GM12872 (cell line): ENCODE results near the gene SEMA4F.

Experiments
- TF ChIP-seq, protein P1 (sequence below): IDR thresholded peaks from 3 replicates; pipeline ENCODE4 v1.5.1; 2011; ENCODE audit warnings: low read depth, mild to moderate bottlenecking, low read length, moderate library complexity; ENCODE audit not compliant: insufficient read depth

Gene SEMA4F

DNA sequence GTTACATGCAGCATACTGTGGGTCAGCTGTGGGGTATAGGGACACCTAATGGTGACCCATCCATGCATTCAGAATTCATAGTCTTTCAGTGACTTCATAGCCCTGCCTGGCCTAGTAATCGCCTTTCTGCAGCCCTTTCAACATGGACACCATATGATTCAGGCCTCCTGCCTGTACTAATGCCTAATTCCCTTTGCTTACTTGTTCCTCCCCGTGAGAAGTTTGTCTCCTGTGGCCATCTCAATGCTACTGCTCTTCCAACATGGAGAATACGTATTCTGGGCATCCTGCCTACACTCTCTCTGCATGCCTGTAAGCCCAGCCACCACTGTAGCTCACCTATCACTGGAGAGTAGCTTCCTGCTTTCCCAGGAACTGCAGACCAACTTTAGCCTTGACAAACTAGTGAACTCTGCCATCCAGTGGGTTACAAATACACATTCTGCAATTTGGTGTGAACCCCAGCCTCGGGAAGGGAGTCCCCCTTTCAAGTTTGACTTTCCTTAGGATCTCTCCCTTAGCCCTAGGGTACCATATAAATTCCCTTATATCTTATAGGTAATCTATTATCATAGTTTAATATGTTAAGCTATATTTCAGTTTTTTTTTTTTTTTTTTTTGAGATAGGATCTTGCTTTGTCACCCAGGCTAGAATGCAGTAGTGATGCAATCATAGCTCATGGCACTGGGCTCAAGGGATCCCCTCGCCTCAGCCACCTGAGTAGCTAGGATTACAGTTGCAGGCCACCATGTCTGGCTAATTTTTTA, 28.2 kb upstream of the SEMA4F start:
- TF ChIP-seq, protein P1, sequence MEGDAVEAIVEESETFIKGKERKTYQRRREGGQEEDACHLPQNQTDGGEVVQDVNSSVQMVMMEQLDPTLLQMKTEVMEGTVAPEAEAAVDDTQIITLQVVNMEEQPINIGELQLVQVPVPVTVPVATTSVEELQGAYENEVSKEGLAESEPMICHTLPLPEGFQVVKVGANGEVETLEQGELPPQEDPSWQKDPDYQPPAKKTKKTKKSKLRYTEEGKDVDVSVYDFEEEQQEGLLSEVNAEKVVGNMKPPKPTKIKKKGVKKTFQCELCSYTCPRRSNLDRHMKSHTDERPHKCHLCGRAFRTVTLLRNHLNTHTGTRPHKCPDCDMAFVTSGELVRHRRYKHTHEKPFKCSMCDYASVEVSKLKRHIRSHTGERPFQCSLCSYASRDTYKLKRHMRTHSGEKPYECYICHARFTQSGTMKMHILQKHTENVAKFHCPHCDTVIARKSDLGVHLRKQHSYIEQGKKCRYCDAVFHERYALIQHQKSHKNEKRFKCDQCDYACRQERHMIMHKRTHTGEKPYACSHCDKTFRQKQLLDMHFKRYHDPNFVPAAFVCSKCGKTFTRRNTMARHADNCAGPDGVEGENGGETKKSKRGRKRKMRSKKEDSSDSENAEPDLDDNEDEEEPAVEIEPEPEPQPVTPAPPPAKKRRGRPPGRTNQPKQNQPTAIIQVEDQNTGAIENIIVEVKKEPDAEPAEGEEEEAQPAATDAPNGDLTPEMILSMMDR: no peak

DNA sequence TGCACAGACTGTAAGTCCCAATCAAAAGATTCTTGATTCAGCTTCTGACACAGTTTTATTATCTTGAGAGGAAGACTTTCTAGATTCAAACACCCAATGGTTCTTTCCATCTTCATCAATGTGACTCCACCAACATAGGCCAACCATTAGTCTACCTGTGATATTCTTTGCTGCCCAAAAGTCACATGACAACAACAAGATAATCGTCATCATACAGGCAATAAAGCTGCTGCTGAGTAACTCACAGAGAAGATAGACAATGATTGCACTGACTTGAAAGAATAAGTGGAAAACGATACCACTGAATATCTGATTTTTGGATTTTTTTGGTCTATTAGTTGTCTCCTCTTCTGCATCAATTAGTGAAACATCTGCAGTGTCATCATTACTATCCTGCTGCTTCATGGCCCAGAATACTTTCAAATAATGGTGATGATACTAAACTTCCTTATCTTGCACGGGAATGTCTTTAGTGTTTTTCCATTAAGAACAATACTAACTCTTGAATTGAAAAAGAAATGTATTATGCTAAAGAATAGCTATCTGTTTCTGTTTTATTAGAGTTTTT, 25.4 kb upstream of the SEMA4F start:
- TF ChIP-seq, protein P1: no peak

DNA sequence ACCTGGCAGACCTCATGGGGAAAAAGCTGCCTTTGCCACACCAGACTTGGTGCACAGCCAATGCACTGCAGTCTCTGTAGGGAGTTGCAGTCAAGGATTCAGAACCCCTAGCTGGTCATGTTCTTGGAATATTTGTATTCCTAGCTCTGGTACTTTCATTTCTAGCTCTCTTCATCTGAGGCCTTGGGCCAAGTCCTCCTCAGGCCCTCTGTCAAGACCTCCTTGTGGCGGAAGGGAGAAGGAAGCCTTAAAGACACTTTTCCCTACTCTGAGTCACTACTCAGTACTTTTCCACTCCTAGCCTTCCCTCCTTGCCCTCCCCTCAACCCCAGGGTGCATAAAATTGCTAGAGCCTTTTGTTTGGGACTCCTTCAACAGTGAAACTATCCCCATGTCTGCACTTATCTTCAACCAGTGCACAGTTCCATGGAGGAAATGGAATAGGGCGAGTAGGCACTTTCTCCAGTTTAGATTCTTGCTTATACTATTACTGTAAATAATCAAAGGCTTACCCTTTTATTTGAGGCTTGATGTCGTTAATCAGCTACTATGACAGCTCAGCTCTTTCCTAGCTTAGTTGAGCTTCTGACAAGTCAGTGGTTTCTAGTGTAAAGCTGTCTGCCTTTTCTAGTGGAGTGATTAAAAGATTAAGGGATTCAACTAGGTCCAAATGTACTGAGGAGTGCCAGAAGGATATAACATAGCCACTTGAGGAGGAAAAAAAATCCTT, 21.7 kb upstream of the SEMA4F start:
- TF ChIP-seq, protein P1: no peak

DNA sequence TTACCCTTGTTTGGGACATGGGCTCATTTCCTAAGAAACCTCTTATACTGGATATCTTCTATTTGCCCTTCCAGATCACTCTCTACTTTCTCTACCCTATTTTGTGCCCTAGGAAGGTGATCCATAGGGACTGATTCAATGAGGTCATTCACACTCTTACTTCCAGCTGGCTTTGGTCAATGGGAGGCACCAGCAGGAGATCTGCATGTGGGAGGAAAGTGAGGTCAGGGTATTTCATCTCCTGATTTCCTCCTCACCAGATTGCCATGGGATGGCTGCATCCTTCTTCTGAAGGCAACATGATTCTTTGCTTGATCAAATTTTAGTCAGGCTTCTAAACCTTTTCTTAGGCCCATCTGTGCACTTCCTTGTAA, 21.1 kb upstream of the SEMA4F start:
- TF ChIP-seq, protein P1: no peak

DNA sequence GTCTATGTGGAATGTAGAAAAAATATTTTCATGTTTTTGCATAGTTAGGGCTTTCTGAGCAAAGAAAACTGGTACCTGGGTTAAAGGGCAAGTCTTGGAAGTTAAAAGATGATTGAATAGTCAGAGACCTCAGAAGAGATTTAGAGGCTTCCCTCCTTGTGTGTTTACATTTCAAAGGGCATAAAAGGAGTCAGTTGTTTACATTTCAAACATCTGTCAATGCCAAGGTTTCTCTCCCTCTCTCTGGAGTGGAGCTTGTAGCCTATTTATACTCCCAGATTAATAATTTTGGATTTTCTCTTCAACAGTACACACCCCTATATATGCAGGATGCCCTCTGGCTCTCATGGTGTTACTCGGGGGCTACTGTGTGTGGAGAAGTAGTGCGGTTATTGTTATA, 14.5 kb upstream of the SEMA4F start:
- TF ChIP-seq, protein P1: no peak

DNA sequence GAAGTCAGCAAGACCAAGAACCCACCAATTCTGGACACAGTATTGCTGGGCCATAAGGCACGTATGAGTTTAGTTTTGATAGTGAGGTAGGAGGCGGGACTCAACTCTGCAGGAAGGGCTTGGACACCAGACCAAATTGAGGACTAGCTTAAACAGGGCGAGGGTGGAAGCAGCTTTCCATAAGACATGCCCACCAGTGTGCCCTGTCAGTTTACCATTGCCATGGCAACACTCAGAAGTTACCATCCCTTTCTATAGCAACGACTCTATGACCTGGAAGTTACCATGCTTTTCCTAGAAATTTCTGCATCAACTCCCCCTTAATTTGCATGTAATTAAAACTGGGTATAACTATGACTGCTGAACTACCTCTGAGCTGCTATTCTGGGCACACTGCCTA, 8.7 kb upstream of the SEMA4F start:
- TF ChIP-seq, protein P1: no peak

DNA sequence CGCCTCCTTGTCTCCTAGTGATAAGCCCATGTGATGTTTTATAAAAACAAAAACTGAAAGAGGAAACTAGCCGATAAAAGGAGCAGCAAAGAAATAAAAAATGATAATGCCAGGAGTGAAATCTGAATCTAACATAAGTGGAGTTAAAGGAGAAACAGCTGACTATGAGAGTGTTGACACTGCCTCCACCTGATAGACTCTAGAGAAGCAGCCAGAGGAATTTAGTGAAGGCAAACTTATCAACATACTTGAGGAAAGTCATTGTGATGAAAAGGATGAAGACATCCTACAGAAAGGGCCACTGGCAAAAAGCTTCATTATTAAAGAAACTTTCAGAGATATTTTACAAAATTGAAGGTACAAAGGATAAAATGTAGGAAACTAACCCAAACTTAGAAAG, 7.8 kb upstream of the SEMA4F start:
- TF ChIP-seq, protein P1: no peak
